Dendritic cell treated with granulocyte-macrophage colony-stimulating factor and Interleukin-4, amounts not matched to agents 40 ng/mL and 50 ng/mL, for 4 days (primary cell): ENCODE data around the gene KLHL26.

Experiments
- H3K27ac Mint-ChIP-seq: one replicate; pipeline ENCODE4 v1.8.0; 2022; ENCODE audit warnings: mild to moderate bottlenecking, mixed read lengths
- H3K27me3 Mint-ChIP-seq: one replicate; pipeline ENCODE4 v1.8.0; 2022; ENCODE audit warnings: mild to moderate bottlenecking, mixed read lengths
- H3K36me3 Mint-ChIP-seq: one replicate; pipeline ENCODE4 v1.8.0; 2022; ENCODE audit warnings: low read depth, mixed read lengths
- H3K4me1 Mint-ChIP-seq: one replicate; pipeline ENCODE4 v1.8.0; 2022; ENCODE audit warnings: low read depth, mixed read lengths
- H3K4me3 Mint-ChIP-seq: one replicate; pipeline ENCODE4 v1.8.0; 2022; ENCODE audit warnings: mild to moderate bottlenecking, moderate library complexity, mixed read lengths
- H3K9me3 Mint-ChIP-seq: one replicate; pipeline ENCODE4 v1.8.0; 2022; ENCODE audit warnings: mixed read lengths
- intact Hi-C: fragments of 100-400 bp; cut with micrococcal nuclease; formaldehyde crosslinking; loops from one replicate; pipeline ENCODE4 v1.15.0; 2022

The KLHL26 gene

DNA sequence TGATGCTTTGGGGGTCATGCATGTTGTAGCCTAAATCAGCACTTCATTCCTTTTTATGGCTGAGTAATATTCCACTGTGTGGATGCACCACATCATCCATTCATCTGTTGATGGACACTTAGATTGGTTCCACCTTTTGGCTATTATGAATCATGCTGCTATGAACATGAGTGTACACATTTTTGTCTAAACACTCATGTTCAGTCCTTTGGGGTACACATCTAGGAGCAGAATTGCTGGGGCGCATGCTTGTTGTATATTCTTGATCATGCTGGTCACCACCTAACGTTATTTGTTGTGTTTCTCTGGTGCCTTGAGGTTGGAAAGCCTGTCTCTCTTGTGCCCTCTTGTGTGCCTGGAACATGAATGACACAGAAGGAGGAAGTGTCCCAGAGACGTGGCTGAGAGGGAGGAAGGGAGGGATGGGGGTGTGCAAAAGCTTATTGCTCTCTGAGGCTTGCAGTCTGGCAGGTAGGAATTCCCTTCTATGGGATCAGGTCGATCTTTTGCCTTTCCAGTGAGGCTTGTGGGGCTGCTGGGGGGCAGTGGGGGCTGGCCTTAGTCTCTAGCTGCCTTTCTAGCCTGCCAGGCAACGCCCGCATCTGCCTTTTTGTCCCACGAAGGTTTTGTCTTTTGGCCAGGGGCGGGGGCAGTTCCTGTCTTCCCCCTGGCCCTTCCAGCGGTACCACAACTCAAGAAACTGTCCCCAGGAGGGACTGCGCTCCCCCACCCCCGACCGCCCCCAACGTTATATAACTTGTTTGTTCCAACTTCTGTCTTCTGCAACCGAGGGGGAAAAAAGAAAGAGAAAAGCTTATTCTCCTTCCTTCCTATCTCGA is 7.6 kb downstream of the KLHL26 start:
- Mint-ChIP-seq H3K27me3 (peaks cover 9% of the 10 kb centered on the region), H3K36me3 (peaks cover 14% of the 10 kb centered on the region), H3K27ac (peak overlapping the region; percentile 62), H3K4me1 (peaks cover 46% of the 10 kb centered on the region), H3K9me3 (no peaks in the 10 kb centered on the region), H3K4me3 (peak overlapping the region; percentile 2)
- intact Hi-C loops, result no loop called here

DNA sequence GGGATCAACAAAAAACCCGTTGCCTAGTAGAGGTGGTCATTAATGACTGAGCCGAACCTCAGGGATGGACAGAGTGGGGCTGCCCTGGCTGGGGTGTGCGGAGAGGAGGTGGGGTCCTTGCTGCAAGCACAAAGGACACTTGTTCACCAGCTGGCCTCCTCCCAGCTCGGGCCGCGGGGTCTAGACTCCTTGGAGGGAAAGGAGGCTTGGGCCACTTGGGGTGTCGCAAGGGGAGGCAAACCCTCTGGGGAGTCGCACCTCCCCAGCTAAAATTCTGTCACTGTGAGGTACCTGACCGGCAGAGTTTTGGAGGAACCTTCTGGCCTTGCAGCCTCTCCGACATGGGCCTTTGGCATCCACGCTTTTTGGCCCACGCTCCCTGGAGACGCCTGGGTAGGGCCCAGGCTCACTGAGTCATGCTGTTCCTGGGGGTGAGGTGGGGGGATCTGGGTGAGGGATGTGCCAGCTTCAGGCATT is 8.2 kb downstream of the KLHL26 start:
- H3K9me3 Mint-ChIP-seq, result no peaks in the 10 kb centered on the region
- intact Hi-C loops, result no loop called here
- no peak overlapping the region for H3K4me3 Mint-ChIP-seq
- H3K4me1 Mint-ChIP-seq, result peaks cover 47% of the 10 kb centered on the region
- peak overlapping the region; percentile 62 for H3K27ac Mint-ChIP-seq
- peaks cover 14% of the 10 kb centered on the region for H3K27me3 Mint-ChIP-seq
- H3K36me3 Mint-ChIP-seq, result peaks cover 11% of the 10 kb centered on the region

DNA sequence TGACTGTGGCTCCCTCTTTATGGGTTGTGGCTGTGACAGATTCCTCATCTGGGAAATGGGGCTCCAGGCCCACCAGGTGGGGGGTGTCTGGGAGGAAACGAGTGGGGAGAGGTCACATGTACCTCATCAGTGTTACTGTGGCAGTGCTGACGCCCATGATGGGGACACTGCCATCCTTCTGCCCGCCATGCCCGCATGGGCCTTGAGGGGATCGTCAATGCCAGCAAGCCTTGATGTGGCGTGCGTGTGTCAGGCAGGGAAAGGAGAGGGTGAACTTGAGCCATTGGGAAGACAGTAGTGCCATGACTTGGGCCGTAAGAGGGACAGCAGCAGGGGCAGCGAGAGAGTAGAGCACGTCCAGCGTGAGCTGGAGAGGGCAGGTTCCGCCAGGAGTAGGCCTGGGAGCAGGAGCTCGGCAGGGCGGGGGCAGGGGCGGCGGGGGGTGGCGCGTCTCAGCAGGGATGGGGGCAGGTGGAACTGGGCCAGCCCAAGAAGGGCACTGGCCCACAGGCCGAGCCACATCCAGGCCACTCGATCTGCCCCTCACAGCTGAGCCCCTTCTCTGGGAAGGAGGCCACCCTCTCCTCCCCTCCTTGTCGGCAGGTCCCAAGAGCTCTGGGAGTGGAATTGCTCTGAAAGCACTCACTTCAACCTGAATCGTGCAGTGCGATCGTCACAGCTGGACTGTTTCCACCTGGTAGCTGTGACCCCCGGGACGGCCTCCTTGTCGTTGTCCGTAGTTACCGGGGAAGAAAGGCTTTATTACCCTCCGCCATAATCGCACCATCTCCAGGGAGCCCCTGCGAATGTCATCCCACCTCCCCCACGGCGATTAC is 9.9 kb downstream of the KLHL26 start:
- no peaks in the 10 kb centered on the region for H3K9me3 Mint-ChIP-seq
- peaks cover 57% of the 10 kb centered on the region for H3K4me1 Mint-ChIP-seq
- H3K27me3 Mint-ChIP-seq, result peaks cover 17% of the 10 kb centered on the region
- peak overlapping the region; percentile 41 for H3K27ac Mint-ChIP-seq
- no peak overlapping the region for H3K4me3 Mint-ChIP-seq
- H3K36me3 Mint-ChIP-seq, result peaks cover 26% of the 10 kb centered on the region
- intact Hi-C loops, result no loop called here

DNA sequence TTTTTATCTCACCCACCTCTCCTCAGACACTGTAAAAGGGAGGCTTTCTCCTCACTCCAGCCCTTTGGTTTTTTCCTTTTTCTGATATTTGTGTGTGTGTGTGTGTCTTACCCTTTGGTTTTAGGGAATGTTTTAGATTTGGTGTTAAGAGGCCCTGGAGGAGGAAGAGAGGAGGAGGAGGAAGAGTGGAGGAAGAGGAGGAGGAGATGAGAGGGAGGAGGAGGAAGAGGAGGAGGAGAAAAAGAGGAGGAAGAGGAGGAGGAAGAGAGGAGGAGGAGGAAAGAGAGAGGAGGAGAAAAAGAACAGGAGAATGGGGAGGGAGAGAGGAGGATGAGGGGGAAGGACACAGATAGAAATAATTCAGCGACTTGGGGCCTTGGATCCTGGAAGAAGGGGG is 10.5 kb downstream of the KLHL26 start:
- peaks cover 61% of the 10 kb centered on the region for H3K4me1 Mint-ChIP-seq
- intact Hi-C loops, result no loop called here
- peaks cover 27% of the 10 kb centered on the region for H3K36me3 Mint-ChIP-seq
- no peak overlapping the region for H3K4me3 Mint-ChIP-seq
- peak overlapping the region; percentile 41 for H3K27ac Mint-ChIP-seq
- H3K9me3 Mint-ChIP-seq, result no peaks in the 10 kb centered on the region
- H3K27me3 Mint-ChIP-seq, result peaks cover 17% of the 10 kb centered on the region

DNA sequence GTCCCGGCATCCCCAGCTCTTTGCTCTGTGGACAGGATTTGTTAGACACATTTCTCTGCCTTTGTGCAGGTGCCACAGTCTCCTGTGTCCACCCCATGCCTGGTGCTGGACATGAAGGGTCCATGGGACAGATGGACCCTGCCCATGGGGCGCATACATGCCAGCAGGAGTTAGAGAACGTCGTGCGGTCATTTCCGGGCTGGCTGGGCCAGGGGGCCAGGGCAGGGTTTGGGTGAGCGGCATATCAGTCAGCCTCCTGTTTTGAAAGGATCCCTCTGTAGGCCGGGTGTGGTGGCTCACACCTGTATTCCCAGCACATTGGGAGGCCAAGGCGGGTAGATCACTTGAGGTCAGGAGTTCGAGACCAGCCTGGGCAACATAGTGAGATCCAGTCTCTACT is 11.0 kb downstream of the KLHL26 start:
- Mint-ChIP-seq H3K36me3 (peaks cover 27% of the 10 kb centered on the region), H3K4me1 (peaks cover 61% of the 10 kb centered on the region), H3K27me3 (peaks cover 17% of the 10 kb centered on the region), H3K27ac (peak overlapping the region; percentile 41), H3K9me3 (no peaks in the 10 kb centered on the region), H3K4me3 (no peak overlapping the region)
- intact Hi-C loops, result no loop called here

DNA sequence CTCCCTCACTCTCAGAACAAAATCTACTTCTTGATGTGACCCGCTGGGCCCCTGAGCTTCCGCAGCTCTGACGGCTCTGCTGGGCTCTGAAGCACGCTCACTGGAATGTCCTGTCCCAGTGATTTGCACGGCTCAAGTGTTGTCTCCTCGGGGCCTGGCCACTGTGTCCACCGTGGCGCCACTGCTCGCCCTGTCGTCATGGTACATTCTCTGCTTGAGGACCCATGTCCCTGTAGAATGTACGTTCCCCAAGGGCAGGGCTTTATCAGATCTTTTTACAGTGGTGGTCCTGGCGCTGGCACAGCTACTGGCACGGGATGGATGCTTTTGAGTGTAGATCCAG is 12.1 kb downstream of the KLHL26 start:
- Mint-ChIP-seq H3K27me3 (peaks cover 17% of the 10 kb centered on the region), H3K36me3 (peaks cover 27% of the 10 kb centered on the region), H3K9me3 (no peaks in the 10 kb centered on the region), H3K4me1 (peaks cover 59% of the 10 kb centered on the region), H3K27ac (no peak overlapping the region), H3K4me3 (peak overlapping the region; percentile 57)
- intact Hi-C loops, result no loop called here

DNA sequence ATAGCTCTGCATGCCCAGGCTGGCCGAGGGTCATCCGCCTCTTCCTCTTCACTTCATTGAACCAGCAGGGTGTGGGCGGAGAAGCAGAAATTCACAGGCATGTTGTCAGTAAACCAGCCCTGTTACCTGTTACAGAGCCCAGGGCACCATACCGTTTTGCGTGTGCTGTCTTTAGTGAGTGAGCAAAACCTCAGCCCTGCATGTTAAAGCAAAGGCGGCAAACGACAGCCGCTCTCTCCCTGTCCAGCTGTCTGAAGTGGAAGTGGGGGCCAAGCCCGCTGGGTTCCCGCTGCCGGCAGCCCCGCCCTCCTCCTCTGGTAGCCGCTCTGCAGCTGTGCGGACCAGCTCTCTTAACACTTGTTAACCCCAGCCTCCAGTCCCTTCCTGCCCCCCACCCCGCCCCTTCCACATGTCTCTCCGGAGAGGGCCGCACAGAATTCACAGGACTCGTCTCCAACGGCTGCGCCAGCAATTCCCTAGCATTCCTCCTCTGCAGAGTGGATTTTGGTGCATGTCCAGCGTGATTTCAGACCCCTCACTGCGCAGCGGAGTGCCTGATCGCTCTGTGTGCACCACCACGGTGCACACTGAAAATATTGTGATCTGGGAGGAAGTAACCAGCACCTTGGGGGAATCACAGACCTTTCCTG is 12.7 kb downstream of the KLHL26 start:
- Mint-ChIP-seq H3K36me3 (peaks cover 27% of the 10 kb centered on the region), H3K9me3 (no peaks in the 10 kb centered on the region), H3K4me3 (peak overlapping the region; percentile 57), H3K4me1 (peaks cover 53% of the 10 kb centered on the region), H3K27ac (no peak overlapping the region), H3K27me3 (peaks cover 17% of the 10 kb centered on the region)
- intact Hi-C loops, result no loop called here

DNA sequence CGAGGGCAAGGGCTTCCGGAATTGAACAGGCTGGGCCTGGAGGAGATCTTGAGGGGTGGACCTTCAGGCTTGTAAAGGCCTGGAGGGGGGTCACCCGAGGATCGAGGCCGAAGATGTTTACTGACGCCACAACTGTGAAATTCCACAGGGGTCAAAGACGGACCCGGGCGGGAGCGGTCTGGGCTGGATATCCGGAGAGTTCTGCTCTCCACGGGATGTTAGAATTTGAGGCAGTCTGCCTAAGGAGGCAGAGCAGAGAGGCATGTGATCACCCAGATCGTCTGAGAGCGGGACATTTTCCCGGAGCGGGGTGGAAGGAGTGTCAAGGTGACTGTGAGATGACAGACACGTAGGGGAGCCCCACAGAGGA is 13.2 kb downstream of the KLHL26 start:
- Mint-ChIP-seq H3K36me3 (peaks cover 27% of the 10 kb centered on the region), H3K4me3 (peak overlapping the region; percentile 57), H3K27me3 (peaks cover 17% of the 10 kb centered on the region), H3K9me3 (no peaks in the 10 kb centered on the region), H3K4me1 (peaks cover 48% of the 10 kb centered on the region), H3K27ac (no peak overlapping the region)
- intact Hi-C loops, result no loop called here

DNA sequence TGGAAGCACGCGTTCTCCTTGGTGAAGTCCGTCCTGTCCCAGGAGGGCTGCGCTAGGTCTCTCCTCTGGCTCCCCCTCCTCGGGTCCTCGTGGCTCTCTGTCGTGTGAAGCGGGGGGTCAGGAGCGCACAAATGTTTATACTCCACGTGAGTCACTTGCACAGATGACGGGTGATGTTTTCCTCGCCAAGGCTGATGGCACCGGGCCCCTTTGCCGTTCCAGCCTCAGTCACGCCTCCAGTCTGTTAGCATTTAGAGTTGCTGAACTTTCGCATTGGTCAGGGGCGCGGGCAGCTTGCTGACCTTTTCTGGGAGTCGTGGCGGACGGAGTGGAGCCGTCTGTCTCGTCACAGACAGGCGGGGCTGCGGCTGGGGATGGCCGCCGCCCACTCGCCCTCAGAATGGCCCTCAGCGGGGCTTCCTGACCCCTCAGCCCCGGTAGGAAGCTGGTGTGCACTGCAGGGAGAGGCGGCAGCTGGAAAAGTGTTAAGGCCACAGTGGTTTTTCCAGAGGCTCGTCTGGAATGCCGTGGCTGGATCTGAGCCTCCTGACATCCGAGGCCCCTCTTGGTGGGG is 13.7 kb downstream of the KLHL26 start:
- peaks cover 47% of the 10 kb centered on the region for H3K4me1 Mint-ChIP-seq
- no peak overlapping the region for H3K4me3 Mint-ChIP-seq
- intact Hi-C loops, result no loop called here
- no peaks in the 10 kb centered on the region for H3K9me3 Mint-ChIP-seq
- peaks cover 17% of the 10 kb centered on the region for H3K27me3 Mint-ChIP-seq
- H3K27ac Mint-ChIP-seq, result no peak overlapping the region
- H3K36me3 Mint-ChIP-seq, result peaks cover 27% of the 10 kb centered on the region

DNA sequence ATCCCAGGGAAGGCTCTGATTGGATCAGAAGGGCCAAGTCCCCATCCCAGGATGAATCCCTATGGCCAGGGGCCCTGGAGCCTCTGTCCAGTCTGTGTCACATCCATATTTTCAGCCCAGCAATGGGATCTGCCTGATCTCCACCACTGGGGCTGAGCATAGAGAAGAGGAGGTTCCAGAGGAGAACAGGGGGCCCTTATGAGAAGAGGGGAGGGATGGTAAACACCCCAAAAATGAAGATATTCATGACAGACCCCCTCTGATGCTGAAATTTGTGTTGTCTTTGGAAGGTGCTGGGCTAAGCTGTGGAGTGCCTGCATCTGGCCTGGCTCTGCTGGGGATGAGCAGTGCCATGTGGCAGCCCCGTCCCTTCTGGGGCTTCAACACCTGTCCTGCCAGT is 14.5 kb downstream of the KLHL26 start:
- intact Hi-C loops, result no loop called here
- H3K4me3 Mint-ChIP-seq, result no peak overlapping the region
- no peak overlapping the region for H3K27ac Mint-ChIP-seq
- H3K27me3 Mint-ChIP-seq, result peaks cover 17% of the 10 kb centered on the region
- H3K36me3 Mint-ChIP-seq, result peaks cover 27% of the 10 kb centered on the region
- no peaks in the 10 kb centered on the region for H3K9me3 Mint-ChIP-seq
- peaks cover 54% of the 10 kb centered on the region for H3K4me1 Mint-ChIP-seq

DNA sequence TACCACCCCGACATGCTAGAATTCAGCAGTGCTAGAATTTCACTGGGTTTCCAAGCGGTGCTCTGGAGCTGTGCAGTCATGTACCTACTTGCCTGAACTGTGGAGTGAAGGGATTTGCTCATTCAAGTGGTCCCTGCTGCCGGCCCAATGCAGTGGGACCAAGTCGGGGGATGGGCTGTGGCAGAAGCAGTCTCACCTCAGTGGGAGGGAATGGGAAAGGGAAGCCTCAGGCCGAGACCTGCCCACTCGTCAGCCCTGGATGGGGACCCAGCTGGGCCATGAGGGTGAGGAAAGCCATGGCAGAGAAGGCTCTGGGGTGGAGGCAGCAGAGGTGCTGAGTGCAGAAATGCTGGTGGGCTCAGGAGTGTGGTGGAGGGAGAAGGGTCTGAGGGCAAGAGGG is 14.9 kb downstream of the KLHL26 start:
- H3K4me3 Mint-ChIP-seq, result no peak overlapping the region
- H3K27me3 Mint-ChIP-seq, result peaks cover 15% of the 10 kb centered on the region
- H3K4me1 Mint-ChIP-seq, result peaks cover 54% of the 10 kb centered on the region
- no peaks in the 10 kb centered on the region for H3K9me3 Mint-ChIP-seq
- intact Hi-C loops, result no loop called here
- H3K27ac Mint-ChIP-seq, result no peak overlapping the region
- peaks cover 27% of the 10 kb centered on the region for H3K36me3 Mint-ChIP-seq

DNA sequence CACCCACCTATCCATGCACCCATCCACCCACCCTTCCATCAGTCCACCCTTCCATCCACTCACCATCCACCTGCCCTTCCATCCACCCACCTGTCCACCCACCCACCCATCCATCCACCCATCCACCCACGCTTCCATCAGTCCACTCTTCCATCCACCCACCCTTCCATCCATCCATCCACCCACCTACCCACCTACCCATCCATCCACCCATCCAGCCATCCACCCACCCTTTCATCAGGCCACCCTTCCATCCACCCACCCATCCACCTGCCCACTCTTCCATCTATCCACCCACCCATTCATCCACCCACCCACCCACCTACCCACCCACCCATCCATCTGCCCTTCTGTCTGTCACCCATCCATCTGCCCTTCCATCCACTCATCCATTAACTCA is 17.0 kb downstream of the KLHL26 start:
- Mint-ChIP-seq H3K27me3 (peaks cover 23% of the 10 kb centered on the region), H3K4me1 (peaks cover 57% of the 10 kb centered on the region)

DNA sequence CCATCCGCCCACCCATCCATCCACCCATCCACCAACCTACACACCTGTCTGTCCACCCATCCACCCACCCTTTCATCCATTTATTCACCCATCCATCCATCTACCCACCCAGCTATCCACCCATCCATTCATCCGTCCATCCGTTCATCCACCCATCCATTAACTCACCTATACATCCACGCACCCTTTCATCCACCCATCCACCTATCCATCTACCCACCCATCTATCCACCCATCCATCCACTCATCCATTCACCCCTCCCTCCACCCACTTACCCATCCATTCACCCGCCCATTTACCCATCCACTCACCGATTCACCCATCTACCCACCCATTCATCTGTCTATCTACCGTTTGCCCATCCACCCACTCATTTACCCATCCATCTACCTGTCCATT is 17.6 kb downstream of the KLHL26 start:
- H3K9me3 Mint-ChIP-seq, result no peaks in the 10 kb centered on the region
- H3K36me3 Mint-ChIP-seq, result peaks cover 19% of the 10 kb centered on the region
- H3K27ac Mint-ChIP-seq, result no peak overlapping the region
- no peak overlapping the region for H3K4me3 Mint-ChIP-seq
- peaks cover 55% of the 10 kb centered on the region for H3K4me1 Mint-ChIP-seq
- peaks cover 25% of the 10 kb centered on the region for H3K27me3 Mint-ChIP-seq
- intact Hi-C loops, result no loop called here

More for the DNA sequence above, 17.0 kb downstream of the KLHL26 start:
- peaks cover 19% of the 10 kb centered on the region for H3K36me3 Mint-ChIP-seq
- no peaks in the 10 kb centered on the region for H3K9me3 Mint-ChIP-seq
- H3K27ac Mint-ChIP-seq, result no peak overlapping the region
- no peak overlapping the region for H3K4me3 Mint-ChIP-seq
- intact Hi-C loops, result no loop called here
